Activated CD8-positive, alpha-beta memory T cell treated with anti-CD3 and anti-CD28 coated beads, Interleukin-2, amount 50 U/mL, for 1 hour (primary cell): ENCODE data around the gene ORM1.

Source experiments
- DNase-seq: peaks from one replicate; pipeline ENCODE4 v3.0.0-alpha.2; 2020; ENCODE audit errors: extremely low read depth

The ORM1 gene

GRCh38 chr9:114364134-114365041 lies 41.5 kb downstream of the ORM1 start:
- no peak for DNase-seq

GRCh38 chr9:114365194-114365593 lies 42.3 kb downstream of the ORM1 start:
- DNase-seq: no peak

- DNase-seq: no peak
Measured at GRCh38 chr9:114366334-114367128, 43.6 kb downstream of the ORM1 start.

- no peak for DNase-seq
Measured at GRCh38 chr9:114367366-114367765, 44.5 kb downstream of the ORM1 start.

- DNase-seq: no peak
Measured at GRCh38 chr9:114367772-114368569, 45.1 kb downstream of the ORM1 start.

GRCh38 chr9:114369216-114370130 lies 46.6 kb downstream of the ORM1 start:
- no peak for DNase-seq

GRCh38 chr9:114370251-114370967 lies 47.5 kb downstream of the ORM1 start:
- no peak for DNase-seq

- no peak for DNase-seq
Measured at GRCh38 chr9:114370968-114371320, 48.0 kb downstream of the ORM1 start.

GRCh38 chr9:114371343-114371944 lies 48.5 kb downstream of the ORM1 start:
- DNase-seq: no peak

- no peak for DNase-seq
Measured at GRCh38 chr9:114371973-114372917, 49.3 kb downstream of the ORM1 start.

GRCh38 chr9:114372921-114373448 lies 50.1 kb downstream of the ORM1 start:
- DNase-seq: peak; percentile 65

- no peak for DNase-seq
Measured at GRCh38 chr9:114373960-114374730, 51.2 kb downstream of the ORM1 start.

GRCh38 chr9:114374936-114375335 lies 52.0 kb downstream of the ORM1 start:
- no peak for DNase-seq

- DNase-seq: no peak
Measured at GRCh38 chr9:114375386-114376175, 52.7 kb downstream of the ORM1 start.
